ENCODE data around the gene ACIN1.

ACIN1 gene

DNA sequence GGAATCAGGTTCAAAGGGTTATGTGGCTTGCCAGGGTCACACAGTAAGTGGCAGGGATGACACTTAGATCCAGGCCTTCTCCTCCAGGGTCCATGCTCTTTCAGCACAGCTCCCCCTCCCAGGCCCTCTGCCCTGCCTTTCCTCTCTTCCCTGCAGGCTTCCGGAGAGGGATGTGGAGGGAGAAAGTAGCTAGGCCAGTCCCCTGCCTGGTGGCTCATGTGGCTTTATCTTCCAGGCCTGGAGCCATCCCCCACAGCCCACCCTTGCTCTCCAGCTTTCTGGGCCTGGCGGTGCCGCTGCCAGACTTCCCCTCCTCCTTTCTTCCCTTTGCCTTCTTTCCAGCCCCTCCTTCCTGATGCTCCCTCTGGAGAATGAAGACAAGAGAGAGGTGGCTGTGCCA, 51.2 kb downstream of the ACIN1 start:
- DNase-seq (ENCODE audit: low read depth in 2 of 2), result no peak

DNA sequence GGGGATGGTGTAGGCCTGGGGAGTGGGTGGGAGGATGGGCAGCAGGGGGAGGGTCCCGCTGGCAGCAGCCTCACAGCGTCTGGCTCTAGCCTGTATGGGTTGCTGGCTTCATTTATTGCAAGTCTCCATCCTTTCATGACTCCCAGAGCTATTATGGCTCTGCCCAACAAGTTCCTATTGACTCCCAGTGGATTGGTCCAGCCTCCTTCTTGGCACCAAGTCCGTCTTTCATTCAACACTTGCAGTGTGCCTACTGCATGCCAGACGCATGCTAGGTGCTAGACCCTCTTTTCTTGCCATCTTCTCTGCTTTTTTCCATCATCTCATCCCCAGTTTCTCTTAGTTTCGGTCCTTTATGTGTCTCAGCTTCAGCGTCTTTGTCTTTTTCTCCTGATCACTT, 51.8 kb downstream of the ACIN1 start:
- DNase-seq (ENCODE audit: low read depth in 2 of 2), result no peak

DNA sequence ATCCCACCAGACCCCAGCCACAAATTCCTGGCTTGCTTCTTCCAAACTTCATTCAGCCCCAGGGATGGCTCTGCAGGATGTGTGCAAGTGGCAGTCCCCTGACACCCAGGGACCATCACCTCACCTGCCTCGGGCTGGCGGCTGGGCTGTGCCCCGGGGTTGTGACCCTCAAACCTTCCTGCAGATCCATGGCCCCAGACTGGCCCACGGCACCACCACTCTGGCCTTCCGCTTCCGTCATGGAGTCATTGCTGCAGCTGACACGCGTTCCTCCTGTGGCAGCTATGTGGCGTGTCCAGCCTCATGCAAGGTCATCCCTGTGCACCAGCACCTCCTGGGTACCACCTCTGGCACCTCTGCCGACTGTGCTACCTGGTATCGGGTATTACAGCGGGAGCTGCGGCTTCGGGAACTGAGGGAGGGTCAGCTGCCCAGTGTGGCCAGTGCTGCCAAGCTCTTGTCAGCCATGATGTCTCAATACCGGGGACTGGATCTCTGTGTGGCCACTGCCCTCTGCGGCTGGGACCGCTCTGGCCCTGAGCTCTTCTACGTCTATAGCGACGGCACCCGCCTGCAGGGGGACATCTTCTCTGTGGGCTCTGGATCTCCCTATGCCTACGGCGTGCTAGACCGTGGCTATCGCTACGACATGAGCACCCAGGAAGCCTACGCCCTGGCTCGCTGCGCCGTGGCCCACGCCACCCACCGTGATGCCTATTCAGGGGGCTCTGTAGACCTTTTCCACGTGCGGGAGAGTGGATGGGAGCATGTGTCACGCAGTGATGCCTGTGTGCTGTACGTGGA, 52.6 kb downstream of the ACIN1 start, which contains the start of gene PSMB11:
TSS of gene PSMB11 (plus strand) at position 51 of the 804 bp plus-strand sequence. CDS start at position 65, 14 bp downstream.
- DNase-seq (ENCODE audit: low read depth in 2 of 2), result no peak

DNA sequence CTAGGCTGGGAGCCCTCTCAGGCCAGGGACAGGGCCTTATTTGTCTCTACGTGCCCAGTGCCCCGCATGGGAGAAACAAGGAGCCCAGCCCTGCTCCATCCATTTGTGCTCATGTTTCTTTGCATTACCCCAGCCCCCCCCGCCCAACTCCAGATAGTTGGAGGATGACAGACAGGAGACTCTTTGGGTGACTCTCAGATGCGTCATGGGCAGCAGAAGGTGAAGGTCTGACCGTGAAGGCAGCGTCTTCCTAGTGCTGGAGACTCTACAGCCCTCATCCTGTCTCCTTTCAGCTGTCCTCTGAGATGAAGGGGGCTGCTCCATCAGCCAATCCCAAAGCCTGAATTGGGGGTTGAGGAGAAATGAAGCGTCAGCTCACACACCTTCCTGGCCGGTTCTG, 53.2 kb downstream of the ACIN1 start:
- no peak for DNase-seq (ENCODE audit: low read depth in 2 of 2)

DNA sequence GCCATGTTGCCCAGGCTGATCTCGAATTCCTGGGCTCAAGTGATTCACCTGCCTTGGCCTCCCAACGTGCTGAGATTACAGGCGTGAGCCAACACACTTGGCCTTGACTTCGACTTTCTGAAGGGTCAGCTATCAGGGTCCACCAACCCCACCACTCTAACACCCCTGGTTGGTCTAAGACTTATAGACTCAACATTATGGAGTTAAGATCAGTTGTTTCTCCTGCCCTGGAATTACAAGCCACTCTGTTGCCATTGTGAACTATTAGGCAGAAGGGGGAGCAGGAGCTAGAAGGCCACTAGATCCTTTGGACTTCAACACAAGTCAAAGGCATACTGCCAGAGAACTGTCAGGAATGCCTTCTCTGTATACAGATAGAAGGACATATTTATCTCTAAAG, 54.8 kb downstream of the ACIN1 start:
- no peak for DNase-seq (ENCODE audit: low read depth in 2 of 2)

DNA sequence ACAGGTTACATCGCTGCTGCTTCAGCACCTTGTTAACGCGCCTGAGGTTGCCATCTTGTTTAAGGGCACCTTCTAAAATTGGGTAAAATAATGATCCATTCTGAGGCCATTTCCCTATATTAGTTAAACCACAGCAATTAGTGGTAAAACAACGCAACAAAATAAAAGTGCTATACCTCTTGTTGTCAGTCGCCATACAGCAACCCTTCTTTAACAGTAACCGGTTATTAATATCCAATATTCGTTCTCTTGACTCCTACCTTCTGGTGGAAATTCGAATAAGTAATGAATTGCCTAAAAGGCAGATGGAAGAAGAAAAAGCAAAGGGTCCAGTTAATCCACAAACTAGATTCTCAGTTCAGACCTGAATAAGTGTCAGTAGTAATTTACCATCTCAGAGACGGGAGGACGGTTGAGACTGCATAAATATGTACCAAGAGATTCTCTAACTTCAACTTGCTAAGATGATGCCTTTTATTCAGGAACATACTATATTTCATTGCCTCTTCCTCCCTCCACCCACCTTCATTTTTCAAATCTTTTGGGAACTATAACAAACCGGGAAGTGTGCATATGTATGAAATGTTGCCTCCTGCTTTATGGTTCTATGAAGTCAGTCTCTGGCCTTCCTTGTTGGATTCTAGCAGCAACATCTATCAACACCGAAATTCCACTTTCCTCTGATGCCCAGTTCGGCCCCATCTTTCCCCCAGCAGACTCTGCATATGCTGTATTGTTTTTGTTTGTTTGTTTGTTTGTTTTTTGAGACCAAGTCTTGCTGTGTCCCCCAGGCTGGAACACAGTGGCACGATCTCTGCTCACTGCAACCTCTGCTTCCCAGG, 59.4 kb downstream of the ACIN1 start:
- no peak for DNase-seq (ENCODE audit: low read depth in 2 of 2)

DNA sequence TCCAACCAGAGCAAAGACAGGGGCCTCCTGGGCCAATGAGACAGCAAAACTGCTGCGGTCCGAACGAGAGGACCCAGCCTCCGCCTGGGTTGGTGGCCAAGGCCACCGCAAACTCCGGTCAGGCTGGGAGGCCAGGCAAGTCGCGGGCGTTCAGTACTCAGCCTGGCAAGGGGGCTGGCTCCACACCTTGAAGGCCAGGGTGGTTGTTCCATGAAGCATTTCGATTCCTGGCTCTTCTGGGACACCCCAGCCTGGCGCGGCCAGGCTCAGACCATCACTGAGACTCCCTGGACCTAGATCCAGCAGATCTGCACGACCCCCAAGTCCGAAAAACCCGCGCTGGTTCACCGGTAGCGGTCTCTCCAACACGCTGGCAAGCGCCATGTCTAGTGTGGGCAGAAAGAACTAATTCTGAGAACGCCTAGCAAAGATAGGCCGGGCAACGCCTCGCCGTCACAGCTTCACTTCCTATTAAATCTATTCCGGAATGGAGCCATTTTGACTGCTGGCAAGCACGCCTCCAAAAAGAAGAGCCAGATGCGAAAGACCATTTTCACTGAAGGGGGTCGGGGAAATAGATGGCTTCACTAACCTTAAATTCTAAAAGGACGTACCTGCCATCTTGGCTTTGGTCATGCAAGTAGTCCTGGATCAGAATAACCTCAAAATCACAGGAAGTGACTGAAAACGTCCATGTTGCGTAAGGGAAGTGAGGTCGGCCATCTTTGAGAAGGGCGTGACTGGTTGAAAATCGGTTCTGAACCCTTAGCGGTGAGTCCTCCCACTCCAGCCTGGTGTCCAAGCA, 60.2 kb downstream of the ACIN1 start, which contains the start of gene PSMB5:
TSS of gene PSMB5 (minus strand) at position 403 of the 805 bp plus-strand sequence. CDS start at position 384, 19 bp downstream.
- DNase-seq (ENCODE audit: low read depth in 2 of 2), result peak; percentile 61 to 75

DNA sequence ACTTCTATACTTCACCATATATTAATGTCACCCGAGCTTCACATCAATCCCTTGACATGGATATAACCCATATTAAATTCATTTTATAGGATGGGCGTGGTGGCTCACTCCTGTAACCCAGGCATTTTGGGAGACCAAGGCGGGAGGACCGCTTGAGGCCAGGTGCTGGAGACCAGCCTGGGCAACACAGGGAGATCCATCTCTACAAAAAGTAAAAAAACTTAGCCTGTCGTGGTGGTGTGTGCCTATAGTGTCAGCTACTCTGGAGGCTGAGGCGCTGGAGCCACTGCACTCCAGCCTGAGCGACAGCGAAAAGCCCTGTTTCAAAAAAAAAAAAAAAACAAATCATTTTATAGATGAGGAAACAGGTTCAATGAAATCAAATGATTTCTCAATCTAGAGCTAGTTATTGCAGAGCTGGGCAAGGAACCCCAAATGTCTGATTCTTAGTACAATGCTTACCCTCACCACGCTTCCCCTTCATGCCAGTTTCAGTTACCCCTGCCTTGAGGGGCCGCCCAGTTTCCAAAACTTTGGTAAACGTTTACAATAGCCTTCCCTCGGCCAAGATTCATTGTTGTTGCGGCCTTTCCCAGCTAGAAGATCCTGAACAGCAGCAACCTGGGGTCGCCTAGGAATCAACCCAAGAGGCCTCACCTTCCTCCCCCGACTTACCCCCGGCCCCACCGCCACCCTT, 61.0 kb downstream of the ACIN1 start:
- no peak for DNase-seq (ENCODE audit: low read depth in 2 of 2)

DNA sequence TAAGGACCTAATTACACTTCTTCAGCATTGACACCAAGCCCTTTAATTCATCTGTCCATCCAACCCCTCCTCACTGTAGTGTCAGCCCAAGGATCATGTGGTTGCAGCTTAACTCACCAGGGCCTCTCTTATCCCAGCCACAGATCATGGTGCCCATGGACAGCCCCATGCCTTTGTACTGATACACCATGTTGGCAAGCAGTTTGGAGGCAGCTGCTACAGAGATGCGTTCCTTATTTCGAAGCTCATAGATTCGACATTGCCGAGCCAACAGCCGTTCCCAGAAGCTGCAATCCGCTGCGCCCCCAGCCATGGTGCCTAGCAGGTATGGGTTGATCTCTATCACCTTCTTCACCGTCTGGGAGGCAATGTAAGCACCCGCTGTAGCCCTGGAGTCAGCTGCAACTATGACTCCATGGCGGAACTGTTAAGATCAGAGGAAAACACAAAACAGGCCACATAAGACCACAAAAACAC, 61.6 kb downstream of the ACIN1 start:
- DNase-seq (ENCODE audit: low read depth in 2 of 2), result no peak

DNA sequence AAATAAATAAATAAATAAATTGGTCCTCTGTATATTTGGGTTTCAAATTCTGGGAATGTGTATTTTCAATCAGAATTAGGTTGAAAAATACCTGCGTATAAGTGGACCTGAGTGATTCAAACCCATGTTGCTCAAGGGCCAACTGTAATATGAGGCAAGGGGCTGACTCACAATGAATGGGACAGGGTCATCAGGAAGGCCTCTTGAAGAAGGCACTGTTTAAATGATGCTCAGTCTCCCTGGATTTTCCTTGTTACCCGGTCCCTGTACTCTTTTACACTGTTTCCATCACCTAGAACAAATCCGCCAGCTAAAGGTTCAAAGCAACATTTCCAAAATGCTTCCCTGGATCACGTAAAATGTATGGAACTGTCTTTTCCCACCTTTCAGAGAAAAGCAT, 64.0 kb downstream of the ACIN1 start:
- DNase-seq (ENCODE audit: low read depth in 2 of 2), result no peak

DNA sequence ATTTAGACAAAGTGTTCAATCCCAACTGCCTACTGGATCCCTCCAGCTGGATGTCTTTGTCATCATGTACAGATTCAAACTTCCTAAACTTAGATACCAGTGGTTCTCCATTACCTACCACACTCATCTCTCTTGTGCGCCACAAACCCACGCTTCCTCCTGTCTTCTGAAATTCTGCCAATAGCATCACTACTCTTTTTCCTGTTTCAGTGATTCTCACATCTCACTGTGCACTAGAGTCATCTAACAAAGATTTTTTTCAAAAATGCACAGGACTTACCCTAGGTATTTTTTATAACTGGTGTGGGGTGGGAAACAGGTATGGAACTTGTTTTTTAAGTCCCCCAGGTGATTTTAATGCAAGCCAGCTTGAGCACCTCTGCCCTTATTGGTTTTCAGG, 66.1 kb downstream of the ACIN1 start:
- DNase-seq (ENCODE audit: low read depth in 2 of 2), result no peak

DNA sequence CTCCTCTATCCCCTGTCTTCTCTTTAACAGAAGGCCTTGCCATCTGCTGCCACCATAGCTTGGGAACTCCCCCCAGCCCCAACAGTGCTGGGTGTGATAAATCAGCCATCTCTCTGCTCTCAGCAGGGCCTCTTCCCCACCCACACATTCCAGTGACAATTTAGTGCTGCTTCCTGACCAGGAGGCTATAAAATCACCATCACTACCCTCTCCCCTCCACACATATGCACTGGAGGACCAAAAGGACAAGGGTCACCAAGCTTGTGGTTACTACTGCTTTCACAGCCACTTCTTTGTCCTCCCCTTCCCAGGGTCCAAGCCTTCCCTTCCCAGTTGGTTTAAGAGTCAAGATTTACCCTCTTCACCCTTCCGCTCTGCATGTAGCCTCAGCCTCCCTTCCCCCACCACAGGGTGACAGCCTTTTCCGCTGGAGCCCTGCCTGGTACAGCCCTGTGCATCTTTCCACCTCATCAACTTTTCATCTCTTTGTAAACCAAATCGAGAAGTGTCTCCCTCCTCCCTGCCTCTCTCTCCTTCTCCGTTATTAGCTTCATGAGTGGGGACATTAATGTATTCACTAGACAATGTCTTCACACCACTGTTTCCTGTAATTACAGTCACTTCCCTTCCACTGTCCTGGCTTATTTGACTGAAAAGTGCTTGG, 69.7 kb downstream of the ACIN1 start:
- DNase-seq (ENCODE audit: low read depth in 2 of 2), result no peak

DNA sequence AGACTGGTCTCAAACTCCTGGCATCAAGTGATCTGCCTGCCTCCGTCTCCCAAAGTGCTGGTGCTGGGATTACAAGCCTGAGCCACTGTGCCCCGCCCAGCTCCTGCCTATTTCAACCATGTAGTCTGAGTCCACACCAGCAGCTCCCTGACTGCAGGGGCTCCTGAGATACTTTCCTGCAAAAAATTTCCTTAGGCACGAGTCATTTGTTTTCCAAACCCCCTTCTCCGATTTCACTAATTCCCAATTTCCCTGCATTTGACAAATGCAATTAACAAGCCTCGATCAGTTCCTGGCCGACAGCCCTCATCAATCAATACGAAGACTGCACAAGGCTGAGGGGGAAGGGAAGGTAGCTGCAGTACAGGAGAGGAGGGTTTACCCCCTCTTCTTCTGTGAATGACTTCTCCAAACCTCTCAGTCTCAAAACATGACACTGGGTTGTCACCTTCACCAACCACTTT, 70.3 kb downstream of the ACIN1 start:
- no peak for DNase-seq (ENCODE audit: low read depth in 2 of 2)

DNA sequence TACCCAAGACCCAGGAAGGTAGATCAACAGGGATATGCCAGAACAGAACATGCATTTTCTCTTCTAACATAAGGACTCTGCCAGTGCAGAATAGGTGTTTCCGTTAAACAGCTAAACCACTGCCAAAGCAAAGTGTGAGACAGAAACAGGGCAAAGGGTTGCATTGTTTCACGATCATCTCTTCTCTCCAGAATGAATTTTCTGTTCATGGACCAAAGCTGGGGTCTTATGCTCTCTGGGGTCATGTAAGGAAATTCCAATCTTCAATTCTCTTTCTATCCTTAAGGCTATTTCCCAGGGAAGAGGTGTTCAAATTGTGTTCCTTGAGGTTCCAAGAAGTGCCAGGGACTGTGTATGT, 71.2 kb downstream of the ACIN1 start:
- DNase-seq (ENCODE audit: low read depth in 2 of 2), result no peak

DNA sequence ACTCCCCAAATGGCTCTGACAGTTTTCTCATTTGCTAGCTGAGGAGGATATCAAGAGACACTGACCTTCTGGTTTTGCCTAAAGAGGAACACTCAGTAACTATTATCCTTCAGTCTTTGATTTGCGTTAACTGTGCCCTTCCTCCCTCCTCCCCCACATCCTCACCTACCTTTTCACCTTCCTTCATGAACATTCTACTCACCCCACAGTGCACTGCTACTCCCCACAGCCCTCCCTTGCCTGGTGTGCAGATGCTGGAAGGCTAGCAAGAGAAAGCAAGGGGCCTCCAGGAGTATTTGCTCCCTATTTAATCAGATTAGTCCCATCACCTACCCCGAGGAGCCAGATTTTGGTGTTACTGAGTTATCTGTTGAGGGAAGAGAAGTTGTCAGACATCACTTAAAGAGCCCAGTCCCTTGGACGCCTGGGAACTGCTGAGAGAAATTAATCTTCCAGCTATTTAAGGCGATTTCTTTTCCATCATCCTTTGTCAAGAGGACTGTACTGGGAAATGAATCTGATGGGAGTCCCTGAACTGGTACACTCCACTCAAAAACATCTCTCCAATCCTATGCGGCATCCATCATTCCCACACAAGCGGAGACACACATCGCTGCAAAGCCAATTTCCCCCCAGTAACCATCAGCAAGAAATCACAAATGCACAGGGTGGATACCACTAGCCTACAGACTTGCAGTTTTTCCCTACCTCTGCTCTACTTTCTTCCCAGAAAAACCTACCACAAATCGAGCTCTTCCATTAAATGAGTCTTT, 71.7 kb downstream of the ACIN1 start:
- no peak for DNase-seq (ENCODE audit: low read depth in 2 of 2)

DNA sequence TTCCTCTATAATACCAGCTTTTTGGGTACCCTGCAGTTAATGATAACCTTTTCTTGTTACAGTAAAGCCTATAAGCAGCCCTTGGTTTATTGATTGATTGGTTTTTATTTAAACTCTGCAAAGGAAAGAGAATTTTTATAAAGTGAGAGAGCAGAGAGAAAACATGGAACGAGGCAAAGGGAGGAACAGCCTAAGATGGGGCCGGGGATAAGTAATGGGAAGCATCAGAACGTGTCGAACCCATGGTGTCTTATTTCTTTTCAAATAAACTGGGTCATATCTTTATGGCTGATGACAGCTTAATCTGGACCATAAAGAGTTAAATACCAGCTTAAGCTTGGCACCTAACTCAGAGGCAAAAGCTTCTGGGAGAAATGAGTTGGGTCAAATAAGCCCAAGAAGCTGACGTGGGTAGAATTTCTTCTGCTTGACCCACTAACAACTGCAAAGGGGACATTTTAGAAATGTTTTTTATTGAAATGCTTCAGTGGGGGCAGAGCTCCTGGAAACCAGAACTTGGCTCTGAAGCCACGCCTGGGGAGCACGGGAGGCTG, 73.0 kb downstream of the ACIN1 start:
- no peak for DNase-seq (ENCODE audit: low read depth in 2 of 2)

DNA sequence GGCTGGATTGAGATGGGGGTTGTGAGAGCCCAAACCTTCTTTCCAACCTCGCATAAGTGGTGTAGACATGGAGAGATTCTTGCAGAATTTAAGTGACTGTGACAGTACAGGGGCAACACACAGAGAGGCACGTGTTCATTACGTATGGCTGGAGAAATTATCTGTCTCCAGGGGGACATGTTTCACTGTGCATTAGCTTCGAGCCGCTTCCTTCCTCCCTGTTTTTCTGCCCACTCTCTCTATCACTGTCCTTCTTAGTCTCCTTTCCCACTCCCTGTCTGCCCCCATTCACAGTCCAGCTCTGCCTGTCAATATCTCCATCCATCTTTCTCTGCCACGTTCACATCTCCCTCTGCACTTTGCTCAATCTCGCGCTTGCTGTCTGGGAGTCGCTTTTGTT, 73.5 kb downstream of the ACIN1 start:
- no peak for DNase-seq (ENCODE audit: low read depth in 2 of 2)

DNA sequence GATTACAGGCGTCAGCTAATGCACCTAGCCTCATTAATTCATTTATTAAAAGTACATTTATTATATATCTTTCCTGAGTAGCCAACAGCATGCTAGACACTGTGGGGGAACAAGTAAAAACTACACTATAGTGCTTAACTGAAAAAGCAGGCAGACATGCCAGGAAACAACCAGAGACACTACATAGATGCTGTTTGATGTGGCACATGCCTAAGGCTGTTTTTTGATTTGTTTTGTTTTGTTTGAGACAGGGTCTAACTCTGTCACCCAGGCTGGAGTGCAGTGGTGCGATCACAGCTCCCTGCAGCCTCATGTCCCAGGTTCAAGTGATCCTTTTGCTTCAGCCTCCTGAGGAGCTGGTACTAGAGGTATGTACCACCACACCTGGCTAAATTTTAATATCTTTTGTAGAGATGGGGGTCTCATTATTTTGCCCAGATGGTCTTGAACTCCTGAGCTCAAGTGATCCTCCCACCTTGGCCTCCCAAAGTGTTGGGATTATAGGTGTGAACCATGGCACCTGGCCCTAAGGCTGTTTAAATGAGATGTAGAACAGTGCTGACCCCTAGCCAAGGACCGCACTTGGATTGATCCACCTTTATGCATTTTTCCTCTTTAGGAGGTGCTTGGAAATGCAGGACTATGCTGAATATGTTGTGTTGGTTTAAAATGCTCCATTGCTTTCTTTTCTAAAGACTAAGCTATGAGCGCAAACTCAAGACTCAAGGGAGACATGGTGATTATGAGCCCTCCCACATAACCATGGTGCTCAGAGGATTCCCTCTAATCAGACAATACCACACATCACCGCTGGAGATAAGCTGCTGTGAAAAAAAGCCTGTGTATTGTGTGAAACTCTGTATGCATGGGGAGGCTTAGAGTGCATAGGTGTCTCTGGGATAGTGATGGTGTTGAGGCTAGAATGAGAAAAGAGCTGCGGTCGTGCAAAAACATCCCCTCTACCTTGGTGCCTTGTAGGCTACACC, 74.5 kb downstream of the ACIN1 start:
- DNase-seq (ENCODE audit: low read depth in 2 of 2), result no peak

Measured in stimulated activated CD8-positive, alpha-beta memory T cell treated with anti-CD3 and anti-CD28 coated beads, Interleukin-2, amount 100 ng/mL, for 48 hours (primary cell).